Gastroesophageal sphincter (tissue), 4 donors: ENCODE results near the gene SUZ12. TPM values are rescaled to one million over a fixed set of nuclear protein-coding genes. Genes with fewer than 3 reads are reported as not detected.
A peak's percentile ranks its signal among the peaks of the same experiment; 100 is the strongest.
"Not testable (repeated sequence)": the region's sequence is repeated elsewhere in the genome, so short reads cannot be mapped to it uniquely, and the experiment has no call there.

Experiments
- ATAC-seq: fragments of 150-250 bp; one replicate; pipeline ENCODE4 v1.9.1; 2016; ENCODE audit warnings: mild to moderate bottlenecking, moderate library complexity
- H3K27ac ChIP-seq, 4 donors: fragments of 200-600 bp; sonication (generic) in 3 of 4; 1 replicate in 3 of 4; 2 replicates in 1 of 4; pipeline ENCODE4 v1.5.1; 2016 to 2019
- H3K27me3 ChIP-seq: fragments of 200-600 bp; sonication (generic); one replicate; pipeline ENCODE4 v1.5.1; 2019
- H3K36me3 ChIP-seq, 2 donors: fragments of 200-600 bp; sonication (generic); one replicate each; pipeline ENCODE4 v1.5.1; 2019; ENCODE audit warnings: control low read depth in 1 of 2
- H3K4me1 ChIP-seq, 3 donors: fragments of 200-600 bp; sonication (generic); 1 replicate in 2 of 3; 2 replicates in 1 of 3; pipeline ENCODE4 v1.5.1; 2016 to 2019; ENCODE audit warnings: control low read depth in 2 of 3
- H3K4me3 ChIP-seq, 2 donors: fragments of 200-600 bp; sonication (generic); one replicate each; pipeline ENCODE4 v1.5.1; 2019; ENCODE audit warnings: mild to moderate bottlenecking in 1 of 2, moderate library complexity in 1 of 2
- H3K9me3 ChIP-seq, 3 donors: fragments of 200-600 bp; sonication (generic); one replicate each; pipeline ENCODE4 v1.5.1; 2017 to 2019; ENCODE audit warnings: control low read depth in 2 of 3
- EP300 ChIP-seq: sonication (generic); formaldehyde crosslinking; IDR thresholded peaks from one replicate; pipeline ENCODE4 v1.6.1; 2017; ENCODE audit warnings: antibody characterized with exemption, mild to moderate bottlenecking
- POLR2A ChIP-seq, 2 donors: fragments of 450-650 bp; IDR thresholded peaks; one replicate each; pipeline ENCODE4 v1.6.1; 2017; ENCODE audit warnings: antibody characterized with exemption in 2 of 2, mild to moderate bottlenecking in 2 of 2, moderate library complexity in 1 of 2
- POLR2AphosphoS5 ChIP-seq: sonication (generic); formaldehyde crosslinking; IDR thresholded peaks from one replicate; pipeline ENCODE4 v1.6.1; 2017; ENCODE audit warnings: antibody characterized with exemption
- WGBS, 2 donors: methylation state at CpG; one replicate each; pipeline ENCODE4 v1.1.5; 2018; ENCODE audit warnings: low coverage in 1 of 2; 5-methylcytosine and 5-hydroxymethylcytosine counted together
- total RNA-seq, 4 donors: library from RNA; depleted of rRNA; stranded (reverse); fragments of >200 nt; gene quantifications; one replicate each; pipeline ENCODE4 v1.1.0, GENCODE V29; 2016
- TF ChIP-seq, protein P1 (sequence below), 4 experiments: fragments of 200-600 bp in 2 of 4; fragments of 450-650 bp in 2 of 4; sonication (generic) in 1 of 4; IDR thresholded peaks; one replicate each; pipeline ENCODE4 v1.5.1; 2017 to 2019; ENCODE audit warnings: antibody characterized with exemption in 4 of 4, mild to moderate bottlenecking in 2 of 4, moderate library complexity in 2 of 4

Gene SUZ12
- total RNA-seq, 4 donors from 2014 or later: 19.0 to 26.3 (median 22.7) TPM

DNA sequence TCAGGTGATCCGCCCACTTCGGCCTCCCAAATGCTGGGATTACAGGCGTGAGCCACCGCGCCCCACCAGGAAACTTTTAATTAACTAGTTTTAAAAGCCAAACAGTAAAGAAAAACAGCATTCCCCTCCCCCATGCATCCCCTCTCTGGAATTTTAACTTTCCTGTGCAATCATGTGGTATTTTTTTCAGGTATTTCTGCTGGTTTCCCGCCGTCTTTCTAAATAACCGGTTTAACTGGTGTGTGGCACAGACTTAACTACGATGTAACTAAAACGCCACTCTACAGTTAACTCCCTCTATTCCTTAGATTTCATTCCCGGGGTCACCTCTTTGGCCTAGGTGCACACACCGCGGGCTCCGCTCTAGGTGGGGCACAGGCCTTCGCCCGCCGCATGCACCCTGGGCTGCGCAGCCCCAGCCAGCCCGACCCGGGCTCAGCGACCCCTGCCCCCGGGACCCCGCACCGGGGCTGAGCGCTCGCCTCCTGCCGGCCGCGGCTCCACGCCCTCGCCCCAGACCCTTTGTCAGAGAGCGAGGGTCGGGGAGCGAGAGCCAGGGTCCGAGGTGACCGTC is 20.2 kb upstream of the SUZ12 start:
- ATAC-seq: no peak
- H3K27ac ChIP-seq: no peak overlapping the region
- peak overlapping the region in 1 of 2 donors; percentile 18 for H3K4me3 ChIP-seq
- no peak for TF ChIP-seq EP300
- TF ChIP-seq, protein P1, sequence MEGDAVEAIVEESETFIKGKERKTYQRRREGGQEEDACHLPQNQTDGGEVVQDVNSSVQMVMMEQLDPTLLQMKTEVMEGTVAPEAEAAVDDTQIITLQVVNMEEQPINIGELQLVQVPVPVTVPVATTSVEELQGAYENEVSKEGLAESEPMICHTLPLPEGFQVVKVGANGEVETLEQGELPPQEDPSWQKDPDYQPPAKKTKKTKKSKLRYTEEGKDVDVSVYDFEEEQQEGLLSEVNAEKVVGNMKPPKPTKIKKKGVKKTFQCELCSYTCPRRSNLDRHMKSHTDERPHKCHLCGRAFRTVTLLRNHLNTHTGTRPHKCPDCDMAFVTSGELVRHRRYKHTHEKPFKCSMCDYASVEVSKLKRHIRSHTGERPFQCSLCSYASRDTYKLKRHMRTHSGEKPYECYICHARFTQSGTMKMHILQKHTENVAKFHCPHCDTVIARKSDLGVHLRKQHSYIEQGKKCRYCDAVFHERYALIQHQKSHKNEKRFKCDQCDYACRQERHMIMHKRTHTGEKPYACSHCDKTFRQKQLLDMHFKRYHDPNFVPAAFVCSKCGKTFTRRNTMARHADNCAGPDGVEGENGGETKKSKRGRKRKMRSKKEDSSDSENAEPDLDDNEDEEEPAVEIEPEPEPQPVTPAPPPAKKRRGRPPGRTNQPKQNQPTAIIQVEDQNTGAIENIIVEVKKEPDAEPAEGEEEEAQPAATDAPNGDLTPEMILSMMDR (IDR thresholded peaks at IDR 0.05): no peak
- TF ChIP-seq POLR2AphosphoS5: no peak
- TF ChIP-seq POLR2A (IDR thresholded peaks at IDR 0.05): no peak
- peaks cover 50% of the 10 kb centered on the region for H3K27me3 ChIP-seq
- WGBS, 2 donors: 86 to 100% methylated on average over 5 to 9 of the region's 36 CpGs
- H3K9me3 ChIP-seq: no peaks in the 10 kb centered on the region
- H3K4me1 ChIP-seq: peaks cover 0 to 7% (median 0%) of the 10 kb centered on the region in 3 donors
- no peaks in the 10 kb centered on the region for H3K36me3 ChIP-seq

DNA sequence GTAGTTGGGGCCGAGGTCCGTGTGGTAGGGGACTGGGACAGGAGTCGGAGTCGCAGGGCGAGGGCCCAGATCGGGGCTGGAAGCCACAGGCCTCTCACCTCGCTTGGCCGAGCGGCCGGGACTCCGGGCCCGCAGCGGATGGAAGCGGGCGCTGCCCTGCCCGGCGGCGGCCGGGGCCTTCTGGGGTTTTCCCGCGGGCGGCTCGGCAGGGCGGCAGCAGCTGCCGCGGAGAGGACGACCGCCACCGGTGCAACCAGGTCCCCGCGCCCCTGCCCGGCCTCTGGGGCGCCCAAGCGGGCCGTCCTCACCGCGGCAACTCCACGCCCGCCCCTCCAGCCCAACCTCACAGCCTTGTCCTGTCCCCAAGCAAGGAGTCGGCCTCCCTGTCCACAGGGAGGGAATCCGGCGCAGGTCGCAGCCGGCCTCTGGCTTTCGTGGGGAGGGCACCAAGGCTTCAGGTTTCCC is 19.7 kb upstream of the SUZ12 start:
- Histone ChIP-seq H3K27me3 (peaks cover 50% of the 10 kb centered on the region), H3K27ac (no peak overlapping the region), H3K4me3 (peak overlapping the region in 1 of 2 donors; percentile 18), H3K4me1 (peaks cover 0 to 7% (median 0%) of the 10 kb centered on the region in 3 donors), H3K9me3 (no peaks in the 10 kb centered on the region), H3K36me3 (no peaks in the 10 kb centered on the region)
- TF ChIP-seq POLR2AphosphoS5 (no peak), POLR2A (IDR thresholded peaks at IDR 0.05) (no peak), EP300 (no peak)
- TF ChIP-seq, protein P1 (IDR thresholded peaks at IDR 0.05): no peak
- no CpG with 5 or more reads among the region's 45 CpGs for WGBS, 2 donors
- no peak for ATAC-seq

DNA sequence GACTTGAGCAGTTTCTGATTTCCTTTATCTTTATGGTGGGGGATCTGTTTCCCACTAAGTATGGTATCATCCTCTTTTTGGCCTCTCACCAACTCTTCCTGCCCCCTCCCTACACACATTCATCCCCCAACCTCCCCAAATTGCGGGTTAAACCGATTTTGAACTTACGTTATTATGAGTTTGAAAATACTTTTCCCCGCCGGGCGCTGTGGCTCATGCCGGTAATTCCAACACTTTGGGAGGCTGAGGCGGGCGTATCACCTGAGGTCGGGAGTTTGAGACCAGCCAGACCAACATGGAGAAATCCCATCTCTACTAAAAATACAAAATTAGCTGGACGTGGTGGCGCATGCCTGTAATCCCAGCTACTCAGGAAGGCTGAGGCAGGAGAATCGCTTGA is 19.1 kb upstream of the SUZ12 start:
- H3K36me3 ChIP-seq, H3K9me3 ChIP-seq, H3K4me1 ChIP-seq, ATAC-seq, H3K27ac ChIP-seq, H3K4me3 ChIP-seq: not testable (repeated sequence)
- H3K27me3 ChIP-seq: peaks cover 50% of the 10 kb centered on the region
- WGBS, 2 donors: 85 to 100% methylated on average over 1 to 4 of the region's 13 CpGs

DNA sequence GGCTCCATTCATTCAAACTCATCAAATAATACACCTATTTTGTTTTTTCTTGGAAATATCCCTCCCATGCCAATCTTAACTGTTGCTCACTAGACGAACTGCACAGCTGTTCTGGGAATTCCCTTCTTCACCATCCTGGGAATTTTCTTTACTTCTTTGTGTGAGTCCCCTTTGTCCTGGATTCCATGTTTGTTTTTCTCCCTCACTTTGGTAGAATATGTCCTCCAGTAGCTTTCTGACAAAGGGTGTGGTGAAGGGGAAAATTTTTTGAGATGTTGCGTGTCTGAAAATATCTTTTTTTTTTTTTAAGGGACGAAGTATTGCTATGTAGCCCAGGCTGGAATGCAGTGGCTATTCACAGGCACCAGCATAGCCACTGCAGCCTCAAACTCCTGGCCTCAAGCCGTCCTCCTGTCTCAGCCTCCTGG is 18.1 kb upstream of the SUZ12 start:
- Histone ChIP-seq H3K4me1 (peaks cover 0 to 7% (median 0%) of the 10 kb centered on the region in 3 donors), H3K27me3 (peaks cover 54% of the 10 kb centered on the region), H3K9me3 (no peaks in the 10 kb centered on the region), H3K27ac (no peak overlapping the region), H3K4me3 (no peak overlapping the region), H3K36me3 (no peaks in the 10 kb centered on the region)
- TF ChIP-seq POLR2AphosphoS5 (no peak), POLR2A (IDR thresholded peaks at IDR 0.05) (no peak), EP300 (no peak)
- TF ChIP-seq, protein P1 (IDR thresholded peaks at IDR 0.05): no peak
- no peak for ATAC-seq
- 71 to 75% methylated on average over 3 to 4 of the region's 4 CpGs for WGBS, 2 donors

DNA sequence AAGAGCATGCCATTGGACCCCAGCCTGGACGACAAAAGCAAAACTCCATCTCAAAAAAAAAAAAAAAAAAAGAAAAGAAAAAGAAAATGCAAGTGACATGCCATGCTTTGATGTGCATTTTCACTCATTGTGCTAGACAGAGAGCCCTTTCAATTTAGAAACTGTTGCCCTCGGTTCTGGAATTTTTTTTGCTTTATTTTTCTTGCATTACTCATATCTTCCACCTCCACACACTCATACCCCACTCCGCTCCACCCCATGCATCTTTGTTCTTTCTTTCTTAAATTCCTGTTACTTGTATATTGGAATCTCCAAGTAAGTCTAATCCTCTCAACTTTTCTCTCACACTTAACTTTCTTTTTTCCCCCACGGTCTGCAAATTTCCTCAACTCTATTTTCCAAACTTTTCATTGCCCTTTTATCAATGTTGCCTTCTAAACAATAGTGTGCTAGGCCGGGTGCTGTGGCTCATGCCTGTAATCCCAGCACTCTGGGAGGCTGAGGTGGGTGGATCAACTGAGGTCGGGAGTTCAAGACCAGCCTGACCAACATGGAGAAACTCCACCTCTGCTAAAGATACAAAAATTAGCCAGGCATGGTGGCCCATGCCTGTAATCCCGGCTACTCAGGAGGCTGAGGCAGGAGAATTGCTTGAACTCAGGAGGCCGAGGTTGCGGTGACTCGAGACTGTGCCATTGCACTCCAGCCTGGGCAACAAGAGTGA is 16.8 kb upstream of the SUZ12 start:
- Histone ChIP-seq H3K4me1 (peaks cover 0 to 7% (median 0%) of the 10 kb centered on the region in 3 donors), H3K27ac (no peak overlapping the region), H3K9me3 (no peaks in the 10 kb centered on the region), H3K36me3 (no peaks in the 10 kb centered on the region), H3K27me3 (peaks cover 54% of the 10 kb centered on the region), H3K4me3 (no peak overlapping the region)
- ATAC-seq: no peak
- TF ChIP-seq, protein P1 (IDR thresholded peaks at IDR 0.05): no peak
- no peak for TF ChIP-seq POLR2A (IDR thresholded peaks at IDR 0.05)
- TF ChIP-seq POLR2AphosphoS5: no peak
- TF ChIP-seq EP300: no peak
- WGBS, 2 donors: 40 to 55% methylated on average over 3 of the region's 10 CpGs
